ENCODE measurements around the gene CADM1. TPM values are rescaled to one million over a fixed set of nuclear protein-coding genes. Genes with fewer than 3 reads are reported as not detected.

Gene CADM1
- total and polyA plus RNA-seq, 2 experiments from 2014 or later: 16.5 to 18.0 TPM

DNA sequence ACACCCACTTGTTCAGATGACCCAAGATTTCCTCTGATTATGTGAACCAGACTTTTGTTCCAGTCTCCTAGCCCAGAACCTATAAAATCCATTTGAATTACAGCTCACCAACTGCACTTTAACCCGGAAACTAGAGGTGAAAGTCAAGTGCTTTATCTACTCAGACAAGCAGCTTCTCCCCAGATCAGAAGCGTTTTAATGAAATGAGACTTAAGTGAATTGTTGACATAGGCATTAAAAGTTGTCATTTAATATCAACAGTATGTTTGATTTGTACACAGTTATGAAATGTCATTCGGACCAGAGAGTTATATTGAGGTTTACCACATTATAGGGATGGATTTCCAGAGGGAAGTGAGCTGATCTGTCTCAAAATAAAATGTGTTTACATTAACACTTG, 52.0 kb downstream of the CADM1 start:
- ATAC-seq: no peak
- Mint-ChIP-seq H3K27ac (no peak overlapping the region), H3K9me3 (peaks cover 8% of the 10 kb centered on the region)

More for the DNA sequence above, 52.0 kb downstream of the CADM1 start:
- Histone ChIP-seq H3K4me2 (no peak overlapping the region), H3K27ac (ENCODE audit: low read depth) (no peak overlapping the region), H3K4me3 (no peak overlapping the region), H3K4me1 (ENCODE audit: insufficient read depth) (peaks cover 26% of the 10 kb centered on the region), H2AFZ (no peak overlapping the region), H3F3A (replicated peaks; ENCODE audit: low read depth) (no peaks in the 10 kb centered on the region), H3K36me3 (ENCODE audit: insufficient read depth) (no peaks in the 10 kb centered on the region; the same call in 1 of the 2 replicates), H4K20me1 (replicated peaks; ENCODE audit: insufficient read depth) (no peaks in the 10 kb centered on the region), H3K79me2 (replicated peaks; ENCODE audit: insufficient read depth) (no peaks in the 10 kb centered on the region), H3K27me3 (ENCODE audit: insufficient read depth) (no peaks in the 10 kb centered on the region), H3K9me2 (ENCODE audit: insufficient read depth) (no peaks in the 10 kb centered on the region)
- Mint-ChIP-seq H3K27me3 (ENCODE audit: insufficient read depth, low read depth, poor library complexity) (no peaks in the 10 kb centered on the region), H3K4me3 (no peak overlapping the region), H3K36me3 (ENCODE audit: low read depth) (peaks cover 6% of the 10 kb centered on the region; the same call in 2 of the 3 replicates), H3K4me1 (peaks cover 24% of the 10 kb centered on the region; the same call in 2 of the 3 replicates)
- no peak for DNase-seq (ENCODE audit: low spot score)
- TF ChIP-seq, protein P1, sequence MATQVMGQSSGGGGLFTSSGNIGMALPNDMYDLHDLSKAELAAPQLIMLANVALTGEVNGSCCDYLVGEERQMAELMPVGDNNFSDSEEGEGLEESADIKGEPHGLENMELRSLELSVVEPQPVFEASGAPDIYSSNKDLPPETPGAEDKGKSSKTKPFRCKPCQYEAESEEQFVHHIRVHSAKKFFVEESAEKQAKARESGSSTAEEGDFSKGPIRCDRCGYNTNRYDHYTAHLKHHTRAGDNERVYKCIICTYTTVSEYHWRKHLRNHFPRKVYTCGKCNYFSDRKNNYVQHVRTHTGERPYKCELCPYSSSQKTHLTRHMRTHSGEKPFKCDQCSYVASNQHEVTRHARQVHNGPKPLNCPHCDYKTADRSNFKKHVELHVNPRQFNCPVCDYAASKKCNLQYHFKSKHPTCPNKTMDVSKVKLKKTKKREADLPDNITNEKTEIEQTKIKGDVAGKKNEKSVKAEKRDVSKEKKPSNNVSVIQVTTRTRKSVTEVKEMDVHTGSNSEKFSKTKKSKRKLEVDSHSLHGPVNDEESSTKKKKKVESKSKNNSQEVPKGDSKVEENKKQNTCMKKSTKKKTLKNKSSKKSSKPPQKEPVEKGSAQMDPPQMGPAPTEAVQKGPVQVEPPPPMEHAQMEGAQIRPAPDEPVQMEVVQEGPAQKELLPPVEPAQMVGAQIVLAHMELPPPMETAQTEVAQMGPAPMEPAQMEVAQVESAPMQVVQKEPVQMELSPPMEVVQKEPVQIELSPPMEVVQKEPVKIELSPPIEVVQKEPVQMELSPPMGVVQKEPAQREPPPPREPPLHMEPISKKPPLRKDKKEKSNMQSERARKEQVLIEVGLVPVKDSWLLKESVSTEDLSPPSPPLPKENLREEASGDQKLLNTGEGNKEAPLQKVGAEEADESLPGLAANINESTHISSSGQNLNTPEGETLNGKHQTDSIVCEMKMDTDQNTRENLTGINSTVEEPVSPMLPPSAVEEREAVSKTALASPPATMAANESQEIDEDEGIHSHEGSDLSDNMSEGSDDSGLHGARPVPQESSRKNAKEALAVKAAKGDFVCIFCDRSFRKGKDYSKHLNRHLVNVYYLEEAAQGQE (IDR thresholded peaks at IDR 0.05; ENCODE audit: unreplicated experiment): no peak
- TF ChIP-seq ZNF331 (CRISPR knock-in tag; IDR thresholded peaks at IDR 0.05; ENCODE audit: low read depth) (no peak), EZH2 (IDR thresholded peaks at IDR 0.05; ENCODE audit: low read depth, unreplicated experiment) (no peak), JUNB (IDR thresholded peaks at IDR 0.05; ENCODE audit: unreplicated experiment) (no peak)
- TF ChIP-seq, protein P2, sequence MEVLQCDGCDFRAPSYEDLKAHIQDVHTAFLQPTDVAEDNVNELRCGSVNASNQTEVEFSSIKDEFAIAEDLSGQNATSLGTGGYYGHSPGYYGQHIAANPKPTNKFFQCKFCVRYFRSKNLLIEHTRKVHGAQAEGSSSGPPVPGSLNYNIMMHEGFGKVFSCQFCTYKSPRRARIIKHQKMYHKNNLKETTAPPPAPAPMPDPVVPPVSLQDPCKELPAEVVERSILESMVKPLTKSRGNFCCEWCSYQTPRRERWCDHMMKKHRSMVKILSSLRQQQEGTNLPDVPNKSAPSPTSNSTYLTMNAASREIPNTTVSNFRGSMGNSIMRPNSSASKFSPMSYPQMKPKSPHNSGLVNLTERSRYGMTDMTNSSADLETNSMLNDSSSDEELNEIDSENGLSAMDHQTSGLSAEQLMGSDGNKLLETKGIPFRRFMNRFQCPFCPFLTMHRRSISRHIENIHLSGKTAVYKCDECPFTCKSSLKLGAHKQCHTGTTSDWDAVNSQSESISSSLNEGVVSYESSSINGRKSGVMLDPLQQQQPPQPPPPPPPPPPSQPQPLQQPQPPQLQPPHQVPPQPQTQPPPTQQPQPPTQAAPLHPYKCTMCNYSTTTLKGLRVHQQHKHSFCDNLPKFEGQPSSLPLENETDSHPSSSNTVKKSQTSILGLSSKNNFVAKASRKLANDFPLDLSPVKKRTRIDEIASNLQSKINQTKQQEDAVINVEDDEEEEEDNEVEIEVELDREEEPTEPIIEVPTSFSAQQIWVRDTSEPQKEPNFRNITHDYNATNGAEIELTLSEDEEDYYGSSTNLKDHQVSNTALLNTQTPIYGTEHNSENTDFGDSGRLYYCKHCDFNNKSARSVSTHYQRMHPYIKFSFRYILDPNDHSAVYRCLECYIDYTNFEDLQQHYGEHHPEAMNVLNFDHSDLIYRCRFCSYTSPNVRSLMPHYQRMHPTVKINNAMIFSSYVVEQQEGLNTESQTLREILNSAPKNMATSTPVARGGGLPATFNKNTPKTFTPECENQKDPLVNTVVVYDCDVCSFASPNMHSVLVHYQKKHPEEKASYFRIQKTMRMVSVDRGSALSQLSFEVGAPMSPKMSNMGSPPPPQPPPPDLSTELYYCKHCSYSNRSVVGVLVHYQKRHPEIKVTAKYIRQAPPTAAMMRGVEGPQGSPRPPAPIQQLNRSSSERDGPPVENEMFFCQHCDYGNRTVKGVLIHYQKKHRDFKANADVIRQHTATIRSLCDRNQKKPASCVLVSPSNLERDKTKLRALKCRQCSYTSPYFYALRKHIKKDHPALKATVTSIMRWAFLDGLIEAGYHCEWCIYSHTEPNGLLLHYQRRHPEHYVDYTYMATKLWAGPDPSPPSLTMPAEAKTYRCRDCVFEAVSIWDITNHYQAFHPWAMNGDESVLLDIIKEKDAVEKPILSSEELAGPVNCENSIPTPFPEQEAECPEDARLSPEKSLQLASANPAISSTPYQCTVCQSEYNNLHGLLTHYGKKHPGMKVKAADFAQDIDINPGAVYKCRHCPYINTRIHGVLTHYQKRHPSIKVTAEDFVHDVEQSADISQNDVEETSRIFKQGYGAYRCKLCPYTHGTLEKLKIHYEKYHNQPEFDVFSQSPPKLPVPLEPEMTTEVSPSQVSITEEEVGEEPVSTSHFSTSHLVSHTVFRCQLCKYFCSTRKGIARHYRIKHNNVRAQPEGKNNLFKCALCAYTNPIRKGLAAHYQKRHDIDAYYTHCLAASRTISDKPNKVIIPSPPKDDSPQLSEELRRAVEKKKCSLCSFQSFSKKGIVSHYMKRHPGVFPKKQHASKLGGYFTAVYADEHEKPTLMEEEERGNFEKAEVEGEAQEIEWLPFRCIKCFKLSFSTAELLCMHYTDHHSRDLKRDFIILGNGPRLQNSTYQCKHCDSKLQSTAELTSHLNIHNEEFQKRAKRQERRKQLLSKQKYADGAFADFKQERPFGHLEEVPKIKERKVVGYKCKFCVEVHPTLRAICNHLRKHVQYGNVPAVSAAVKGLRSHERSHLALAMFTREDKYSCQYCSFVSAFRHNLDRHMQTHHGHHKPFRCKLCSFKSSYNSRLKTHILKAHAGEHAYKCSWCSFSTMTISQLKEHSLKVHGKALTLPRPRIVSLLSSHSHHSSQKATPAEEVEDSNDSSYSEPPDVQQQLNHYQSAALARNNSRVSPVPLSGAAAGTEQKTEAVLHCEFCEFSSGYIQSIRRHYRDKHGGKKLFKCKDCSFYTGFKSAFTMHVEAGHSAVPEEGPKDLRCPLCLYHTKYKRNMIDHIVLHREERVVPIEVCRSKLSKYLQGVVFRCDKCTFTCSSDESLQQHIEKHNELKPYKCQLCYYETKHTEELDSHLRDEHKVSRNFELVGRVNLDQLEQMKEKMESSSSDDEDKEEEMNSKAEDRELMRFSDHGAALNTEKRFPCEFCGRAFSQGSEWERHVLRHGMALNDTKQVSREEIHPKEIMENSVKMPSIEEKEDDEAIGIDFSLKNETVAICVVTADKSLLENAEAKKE (CRISPR knock-in tag; IDR thresholded peaks at IDR 0.05): no peak
